Smooth muscle cell of the umbilical artery (primary cell): Measurements from ENCODE around the gene CFTR. TPM values are rescaled to one million over a fixed set of nuclear protein-coding genes. Genes with fewer than 3 reads are reported as not detected.

Experiments used
- total RNA-seq: library from RNA; depleted of rRNA; stranded (reverse); fragments of >200 nt; gene quantifications from 2 replicates; pipeline ENCODE4 v1.2.3, GENCODE V29; 2014

CFTR gene
- total RNA-seq: not detected in 2 replicates

GRCh38 chr7:117479225-117480054, at the start of gene CFTR:
Gene CFTR (plus strand): TSS chr7:117480025. CDS start chr7:117480095, 70 bp downstream.

Other genes with a start within 250 kb of the CFTR start
- gene WNT2, start 157.0 kb upstream of the CFTR start, total RNA-seq: 0.97 and 1.2 TPM in 2 replicates
- not detected in 2 replicates for gene ASZ1, start 52.5 kb upstream of the CFTR start, total RNA-seq